ENCODE results near the gene ANKS1B. TPM values are rescaled to one million over a fixed set of nuclear protein-coding genes. Genes with fewer than 3 reads are reported as not detected.

Gene ANKS1B
- total and polyA plus RNA-seq, 7 donors: 0.46 to 7.4 (median 3.6) TPM

DNA sequence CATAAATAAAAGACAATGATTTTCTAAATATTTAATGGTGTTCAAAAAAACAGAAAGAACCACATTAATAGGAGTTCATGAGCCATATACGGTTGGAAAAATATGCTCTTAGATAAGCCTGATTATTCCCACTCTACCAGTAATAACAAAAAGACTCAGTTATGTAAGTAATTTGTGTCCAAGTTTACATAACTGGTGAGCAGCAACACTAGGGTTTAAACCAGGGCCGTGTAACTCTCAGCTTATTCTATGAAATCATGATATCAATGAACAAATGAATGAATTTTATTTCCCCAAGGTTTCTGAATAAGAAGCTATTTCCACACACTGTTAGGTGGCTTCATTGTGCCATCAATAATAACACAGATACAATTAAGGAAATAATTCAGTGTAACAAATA, 238.8 kb downstream of the ANKS1B start:
- Histone ChIP-seq H3K36me3 (ENCODE audit: insufficient read depth in 1 of 2, low read depth in 1 of 2) (no peaks in the 10 kb centered on the region), H3K27me3 (ENCODE audit: insufficient read depth in 3 of 3, low read length in 2 of 3) (no peaks in the 10 kb centered on the region), H3K4me1 (no peaks in the 10 kb centered on the region), H3K9me3 (no peaks in the 10 kb centered on the region), H3K4me3 (no peak overlapping the region), H3K27ac (no peak overlapping the region)
- WGBS, 3 donors: 60 to 69% (median 67%) methylated on average over 2 of the region's 2 CpGs
- DNase-seq (no peak), ATAC-seq (no peak)
- intact Hi-C loops (cut with DNase I): no loop called here
- TF ChIP-seq, protein P1, sequence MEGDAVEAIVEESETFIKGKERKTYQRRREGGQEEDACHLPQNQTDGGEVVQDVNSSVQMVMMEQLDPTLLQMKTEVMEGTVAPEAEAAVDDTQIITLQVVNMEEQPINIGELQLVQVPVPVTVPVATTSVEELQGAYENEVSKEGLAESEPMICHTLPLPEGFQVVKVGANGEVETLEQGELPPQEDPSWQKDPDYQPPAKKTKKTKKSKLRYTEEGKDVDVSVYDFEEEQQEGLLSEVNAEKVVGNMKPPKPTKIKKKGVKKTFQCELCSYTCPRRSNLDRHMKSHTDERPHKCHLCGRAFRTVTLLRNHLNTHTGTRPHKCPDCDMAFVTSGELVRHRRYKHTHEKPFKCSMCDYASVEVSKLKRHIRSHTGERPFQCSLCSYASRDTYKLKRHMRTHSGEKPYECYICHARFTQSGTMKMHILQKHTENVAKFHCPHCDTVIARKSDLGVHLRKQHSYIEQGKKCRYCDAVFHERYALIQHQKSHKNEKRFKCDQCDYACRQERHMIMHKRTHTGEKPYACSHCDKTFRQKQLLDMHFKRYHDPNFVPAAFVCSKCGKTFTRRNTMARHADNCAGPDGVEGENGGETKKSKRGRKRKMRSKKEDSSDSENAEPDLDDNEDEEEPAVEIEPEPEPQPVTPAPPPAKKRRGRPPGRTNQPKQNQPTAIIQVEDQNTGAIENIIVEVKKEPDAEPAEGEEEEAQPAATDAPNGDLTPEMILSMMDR (IDR thresholded peaks at IDR 0.05): no peak

DNA sequence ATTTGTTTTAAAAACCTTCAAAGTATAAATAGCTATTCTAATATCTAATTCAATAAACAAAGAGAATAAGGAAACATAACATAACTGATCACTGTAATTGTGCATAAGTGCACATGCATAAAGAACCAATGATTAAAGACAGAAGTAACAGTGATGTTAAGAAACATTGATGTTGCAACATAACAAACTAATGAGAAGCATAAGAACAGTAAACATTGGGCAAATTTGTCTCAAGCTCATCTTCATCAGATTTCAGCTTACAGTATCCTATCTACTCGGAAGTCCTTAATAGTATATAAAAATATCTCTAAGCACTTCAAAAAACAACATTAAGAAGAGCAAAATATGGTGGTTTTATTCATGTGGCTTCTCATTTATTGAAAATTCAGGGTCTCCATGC, 239.6 kb downstream of the ANKS1B start:
- no peaks in the 10 kb centered on the region for H3K4me1 ChIP-seq
- no peaks in the 10 kb centered on the region for H3K36me3 ChIP-seq (ENCODE audit: insufficient read depth in 1 of 2, low read depth in 1 of 2)
- no peak overlapping the region for H3K27ac ChIP-seq
- TF ChIP-seq, protein P1 (IDR thresholded peaks at IDR 0.05): no peak
- H3K27me3 ChIP-seq (ENCODE audit: insufficient read depth in 3 of 3, low read length in 2 of 3): no peaks in the 10 kb centered on the region
- no peak overlapping the region for H3K4me3 ChIP-seq
- H3K9me3 ChIP-seq: no peaks in the 10 kb centered on the region
- DNase-seq: no peak
- WGBS, 3 donors: 84 to 88% (median 86%) methylated on average over 1 of the region's 1 CpG
- intact Hi-C loops (cut with DNase I): no loop called here
- ATAC-seq: no peak

DNA sequence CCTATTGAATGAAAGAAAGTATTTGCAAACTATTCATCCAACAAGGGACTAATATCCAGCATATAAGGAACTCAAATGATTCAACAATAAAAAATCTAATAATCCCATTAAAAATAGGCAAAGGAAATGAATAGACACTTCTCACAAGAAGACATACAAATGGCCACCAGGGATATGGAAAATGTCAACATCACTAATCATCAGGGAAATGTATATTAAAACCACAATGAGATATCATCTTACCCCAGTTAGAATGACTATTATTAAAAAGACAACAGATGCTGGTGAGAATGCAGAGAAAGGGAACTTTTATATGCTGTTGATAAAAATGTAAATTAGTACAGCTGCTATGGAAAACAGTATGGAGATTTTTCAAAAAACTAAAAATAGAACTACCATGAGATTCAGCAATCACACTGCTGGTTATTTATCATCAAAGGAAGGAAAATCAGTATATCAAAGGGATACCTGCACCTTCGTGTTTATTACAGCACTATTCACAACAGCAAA, 247.9 kb downstream of the ANKS1B start:
- TF ChIP-seq, protein P1 (IDR thresholded peaks at IDR 0.05): no peak
- Histone ChIP-seq H3K9me3 (no peaks in the 10 kb centered on the region), H3K4me1 (no peaks in the 10 kb centered on the region), H3K27ac (no peak overlapping the region), H3K27me3 (ENCODE audit: insufficient read depth in 3 of 3, low read length in 2 of 3) (no peaks in the 10 kb centered on the region), H3K4me3 (no peak overlapping the region), H3K36me3 (ENCODE audit: insufficient read depth in 1 of 2, low read depth in 1 of 2) (no peaks in the 10 kb centered on the region)
- 51 to 64% (median 61%) methylated on average over 1 of the region's 1 CpG for WGBS, 3 donors
- intact Hi-C loops (cut with DNase I): no loop called here
- no peak for DNase-seq
- ATAC-seq: no peak

DNA sequence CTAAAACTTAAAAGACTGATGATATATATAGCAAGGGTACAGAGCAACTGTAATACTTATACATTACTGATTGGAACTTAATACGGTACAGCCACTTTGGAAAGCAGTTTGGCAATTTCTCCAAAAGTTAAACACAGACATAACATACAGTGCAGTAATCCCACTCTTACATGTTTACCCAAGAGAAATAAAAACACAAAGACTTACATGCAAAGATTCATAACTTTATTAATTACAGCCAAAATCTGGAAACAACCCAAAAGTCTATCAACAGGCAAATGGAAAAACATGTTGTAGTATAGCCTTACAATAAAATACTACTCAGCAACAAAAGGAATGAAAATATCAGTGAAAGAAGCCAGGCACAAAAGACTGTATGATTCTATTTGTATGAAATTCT, 252.6 kb downstream of the ANKS1B start:
- H3K36me3 ChIP-seq (ENCODE audit: insufficient read depth in 1 of 2, low read depth in 1 of 2): no peaks in the 10 kb centered on the region
- DNase-seq: no peak
- no peaks in the 10 kb centered on the region for H3K4me1 ChIP-seq
- intact Hi-C loops (cut with DNase I): no loop called here
- H3K4me3 ChIP-seq: no peak overlapping the region
- TF ChIP-seq, protein P1 (IDR thresholded peaks at IDR 0.05): no peak
- no peaks in the 10 kb centered on the region for H3K9me3 ChIP-seq
- no peak for ATAC-seq
- H3K27ac ChIP-seq: no peak overlapping the region
- 63 to 76% (median 65%) methylated on average over 1 of the region's 1 CpG for whole genome bisulfite sequencing, 3 donors
- no peaks in the 10 kb centered on the region for H3K27me3 ChIP-seq (ENCODE audit: insufficient read depth in 3 of 3, low read length in 2 of 3)
